Effector memory CD4-positive, alpha-beta T cell (primary cell): ENCODE results near the gene P2RY14.

Experiments used
- DNase-seq, 3 donors: peaks; one replicate each; pipeline ENCODE4 v3.0.0-alpha.2; 2020
- H3K27ac ChIP-seq: 2 replicates; pipeline ENCODE4 v1.7.0; 2013; ENCODE audit warnings: mild to moderate bottlenecking, low read length, moderate library complexity; ENCODE audit not compliant: insufficient read depth, poor library complexity, severe bottlenecking
- H3K27me3 ChIP-seq: replicated peaks from 2 replicates; pipeline ENCODE4 v1.7.0; 2013; ENCODE audit warnings: mild to moderate bottlenecking, low read length; ENCODE audit not compliant: insufficient read depth, control insufficient read depth, poor library complexity, severe bottlenecking
- H3K36me3 ChIP-seq: 2 replicates; pipeline ENCODE4 v1.7.0; 2013; ENCODE audit warnings: mild to moderate bottlenecking, low read length, moderate library complexity; ENCODE audit not compliant: control insufficient read depth, insufficient read depth
- H3K4me1 ChIP-seq: 2 replicates; pipeline ENCODE4 v1.7.0; 2013; ENCODE audit warnings: low read length, mild to moderate bottlenecking; ENCODE audit not compliant: control insufficient read depth, insufficient read depth, poor library complexity, severe bottlenecking
- H3K4me3 ChIP-seq: 2 replicates; pipeline ENCODE4 v1.7.0; 2013; ENCODE audit warnings: low read length, low read depth, mild to moderate bottlenecking; ENCODE audit not compliant: insufficient read depth, poor library complexity, severe bottlenecking
- H3K9me3 ChIP-seq: 2 replicates; pipeline ENCODE4 v1.7.0; 2013; ENCODE audit warnings: mild to moderate bottlenecking, low read length, moderate library complexity; ENCODE audit not compliant: control insufficient read depth

Gene P2RY14

DNA sequence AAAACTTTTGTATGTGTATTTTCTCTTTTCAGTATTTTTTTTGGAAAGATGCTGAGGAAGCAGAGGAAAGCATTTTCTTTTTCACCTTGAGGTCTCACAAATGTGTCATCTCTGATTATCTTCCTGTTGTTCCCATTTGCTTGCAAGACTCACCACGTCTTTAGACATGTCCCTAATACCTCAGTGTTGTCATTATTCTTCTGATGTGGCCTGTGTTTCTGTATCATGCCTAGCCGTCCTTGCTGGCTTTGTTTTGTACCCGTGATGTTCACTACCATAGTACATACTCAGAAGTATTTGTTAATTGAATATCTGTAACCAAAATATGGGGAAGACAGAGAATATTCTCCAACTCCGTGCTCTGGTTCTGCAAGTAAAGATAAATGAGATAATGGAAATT is 5.0 kb upstream of the P2RY14 start:
- no peak overlapping the region for H3K27ac ChIP-seq

DNA sequence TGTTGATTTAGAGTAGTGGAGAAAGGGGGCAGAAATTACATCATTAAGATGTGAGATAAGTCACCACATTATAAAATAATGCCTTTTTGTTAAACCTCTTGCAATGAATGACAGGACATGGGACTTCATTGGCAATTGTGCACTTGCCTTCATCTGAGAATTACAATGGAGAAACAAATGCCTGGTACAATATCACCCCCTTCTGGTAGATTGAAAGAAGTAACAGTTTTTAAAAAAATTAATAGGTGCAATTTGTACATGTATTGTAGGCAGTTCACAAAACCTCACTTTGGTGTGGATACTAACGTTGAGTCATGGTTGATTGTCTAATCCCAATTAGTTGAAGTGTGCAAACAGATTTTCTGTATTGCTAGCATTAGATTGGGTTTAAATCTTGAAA is 4.6 kb upstream of the P2RY14 start:
- no peak overlapping the region for H3K4me3 ChIP-seq
- H3K27ac ChIP-seq = no peak overlapping the region
- H3K4me1 ChIP-seq = no peaks in the 10 kb centered on the region
- no peak for DNase-seq
- no peaks in the 10 kb centered on the region for H3K27me3 ChIP-seq
- H3K36me3 ChIP-seq = no peaks in the 10 kb centered on the region
- no peaks in the 10 kb centered on the region for H3K9me3 ChIP-seq

More for the DNA sequence above, 5.0 kb upstream of the P2RY14 start:
- Histone ChIP-seq H3K4me1 (no peaks in the 10 kb centered on the region), H3K36me3 (no peaks in the 10 kb centered on the region), H3K4me3 (no peak overlapping the region), H3K27me3 (no peaks in the 10 kb centered on the region), H3K9me3 (no peaks in the 10 kb centered on the region)
- no peak for DNase-seq

DNA sequence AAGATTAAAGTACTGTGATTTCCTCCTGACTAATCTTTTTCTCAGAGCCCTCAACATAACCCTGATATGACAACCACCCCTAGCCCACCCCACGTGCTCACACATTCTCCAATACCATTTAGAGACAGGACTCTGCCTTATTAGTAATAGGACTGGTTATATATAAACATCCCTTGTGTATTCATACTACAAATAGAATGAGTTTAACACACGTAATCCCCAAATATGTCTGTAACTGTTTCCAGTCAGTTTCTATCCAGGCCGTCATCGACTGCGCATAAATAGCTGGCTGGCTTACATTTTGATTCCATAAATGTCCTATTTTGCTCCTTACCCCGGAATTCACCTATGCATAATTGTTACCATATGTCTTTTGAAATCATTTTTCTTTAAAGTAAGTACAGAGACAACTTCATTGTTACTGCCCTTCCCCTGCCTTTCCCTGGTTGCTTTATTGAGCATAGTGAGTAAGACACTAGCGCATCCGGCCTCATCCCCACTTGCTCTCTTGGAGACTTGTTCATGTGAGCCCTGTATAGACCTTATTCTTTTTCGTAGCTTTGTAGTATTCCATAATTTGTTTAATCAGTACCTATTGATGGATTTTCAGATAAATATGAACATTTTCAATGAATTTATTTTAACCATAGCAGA is 3.5 kb upstream of the P2RY14 start:
- peaks cover 5% of the 10 kb centered on the region for H3K4me1 ChIP-seq
- H3K4me3 ChIP-seq = no peak overlapping the region
- H3K27ac ChIP-seq = no peak overlapping the region
- no peaks in the 10 kb centered on the region for H3K27me3 ChIP-seq
- DNase-seq = no peak
- H3K9me3 ChIP-seq = no peaks in the 10 kb centered on the region
- H3K36me3 ChIP-seq = no peaks in the 10 kb centered on the region

DNA sequence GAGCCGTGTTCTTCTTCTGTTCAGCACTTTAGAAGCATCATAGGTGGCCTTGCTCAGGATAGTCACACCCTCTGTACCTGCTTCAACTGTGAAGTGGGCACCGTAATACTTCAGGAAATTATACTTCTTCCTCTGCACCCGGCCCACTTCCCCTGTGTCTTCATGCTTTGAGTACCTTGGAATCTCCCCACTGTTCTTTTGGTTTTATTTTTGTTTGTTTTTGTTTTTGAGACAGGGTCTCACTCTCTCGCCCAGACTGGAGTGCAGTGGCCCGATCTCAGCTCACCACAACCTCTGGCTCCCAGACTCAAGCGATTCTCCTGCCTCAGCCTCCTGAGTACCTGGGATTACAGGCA is 1.7 kb downstream of the P2RY14 start:
- Histone ChIP-seq H3K27me3 (no peaks in the 10 kb centered on the region), H3K27ac (peak overlapping the region; percentile 26), H3K9me3 (no peaks in the 10 kb centered on the region), H3K36me3 (no peaks in the 10 kb centered on the region), H3K4me1 (peaks cover 16% of the 10 kb centered on the region), H3K4me3 (peak overlapping the region; percentile 12)
- DNase-seq = peak in 2 of 3 donors; percentile 2 to 16

DNA sequence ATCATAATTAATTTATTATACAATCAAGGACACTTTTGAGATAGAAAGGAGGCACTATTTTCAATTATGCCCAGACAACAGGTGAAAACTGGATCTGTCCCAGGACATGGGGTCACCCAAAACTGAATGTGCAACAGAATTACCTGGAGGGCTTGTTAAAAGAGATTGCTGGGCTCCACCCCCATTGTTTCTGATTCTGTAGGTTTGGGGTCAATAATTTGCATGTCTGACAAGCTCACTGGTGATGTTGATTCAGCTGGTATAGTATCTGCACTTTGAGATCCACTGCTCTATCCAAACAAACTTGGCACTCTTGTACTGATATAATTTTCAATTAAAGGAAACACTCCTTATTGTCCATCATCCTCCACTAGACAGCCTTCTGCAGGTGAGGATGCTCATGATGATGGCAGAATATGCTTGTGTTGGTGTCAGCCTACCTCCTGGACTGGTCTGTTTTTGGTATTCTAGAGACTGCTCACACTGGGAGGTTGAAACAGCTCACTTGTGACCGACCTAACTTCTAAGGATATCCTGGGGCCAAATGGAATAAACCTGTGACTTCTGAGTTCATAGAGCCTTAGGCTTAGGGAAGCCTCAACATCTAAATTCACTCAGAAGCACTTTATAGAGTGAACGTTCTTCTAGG is 2.2 kb downstream of the P2RY14 start:
- peaks cover 16% of the 10 kb centered on the region for H3K4me1 ChIP-seq
- no peaks in the 10 kb centered on the region for H3K27me3 ChIP-seq
- no peak for DNase-seq
- no peaks in the 10 kb centered on the region for H3K36me3 ChIP-seq
- peak overlapping the region; percentile 26 for H3K27ac ChIP-seq
- peak overlapping the region; percentile 12 for H3K4me3 ChIP-seq
- no peaks in the 10 kb centered on the region for H3K9me3 ChIP-seq

DNA sequence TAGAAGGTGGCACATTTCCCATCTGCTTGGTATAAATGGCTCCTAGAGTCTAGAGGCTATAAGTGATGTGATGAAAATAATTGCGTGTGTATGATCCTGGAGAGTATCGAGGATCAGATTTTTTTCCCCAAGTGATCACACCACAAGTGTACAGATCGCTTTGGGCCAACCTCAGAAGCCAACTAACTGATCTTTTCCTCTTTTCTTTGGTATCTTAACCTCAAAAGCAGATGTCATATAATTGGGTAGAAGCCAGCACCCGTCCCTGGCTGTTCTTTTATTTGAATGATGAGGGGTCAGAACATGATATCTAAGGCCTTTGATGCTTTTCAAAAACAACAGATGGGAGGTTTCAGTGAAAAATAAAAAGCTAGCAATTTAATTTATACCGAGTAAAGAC is 3.3 kb downstream of the P2RY14 start:
- Histone ChIP-seq H3K36me3 (no peaks in the 10 kb centered on the region), H3K4me3 (no peak overlapping the region), H3K4me1 (peaks cover 16% of the 10 kb centered on the region), H3K27ac (no peak overlapping the region), H3K9me3 (no peaks in the 10 kb centered on the region), H3K27me3 (no peaks in the 10 kb centered on the region)
- no peak for DNase-seq

DNA sequence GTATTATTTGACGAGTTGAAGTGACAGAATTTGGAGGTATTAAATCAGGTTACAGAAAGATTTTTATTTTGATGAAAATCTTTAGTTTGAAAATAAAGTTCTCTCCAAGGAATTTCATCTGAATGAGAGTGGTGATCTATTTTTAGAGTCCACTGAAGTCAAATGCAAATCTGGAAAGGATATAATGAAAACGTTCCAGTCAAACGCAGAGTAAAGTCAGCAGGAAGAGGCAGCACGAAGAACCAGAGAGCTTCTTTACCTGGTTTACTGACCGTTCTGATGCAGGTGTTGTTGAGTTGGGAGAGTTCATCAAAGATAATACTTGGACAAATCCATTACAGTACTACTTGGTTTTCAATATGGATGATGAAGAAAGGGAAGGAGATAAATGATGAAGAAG is 8.7 kb downstream of the P2RY14 start:
- Histone ChIP-seq H3K4me1 (peaks cover 4% of the 10 kb centered on the region), H3K27me3 (no peaks in the 10 kb centered on the region), H3K36me3 (no peaks in the 10 kb centered on the region), H3K4me3 (no peak overlapping the region), H3K9me3 (no peaks in the 10 kb centered on the region), H3K27ac (no peak overlapping the region)
- DNase-seq = no peak

DNA sequence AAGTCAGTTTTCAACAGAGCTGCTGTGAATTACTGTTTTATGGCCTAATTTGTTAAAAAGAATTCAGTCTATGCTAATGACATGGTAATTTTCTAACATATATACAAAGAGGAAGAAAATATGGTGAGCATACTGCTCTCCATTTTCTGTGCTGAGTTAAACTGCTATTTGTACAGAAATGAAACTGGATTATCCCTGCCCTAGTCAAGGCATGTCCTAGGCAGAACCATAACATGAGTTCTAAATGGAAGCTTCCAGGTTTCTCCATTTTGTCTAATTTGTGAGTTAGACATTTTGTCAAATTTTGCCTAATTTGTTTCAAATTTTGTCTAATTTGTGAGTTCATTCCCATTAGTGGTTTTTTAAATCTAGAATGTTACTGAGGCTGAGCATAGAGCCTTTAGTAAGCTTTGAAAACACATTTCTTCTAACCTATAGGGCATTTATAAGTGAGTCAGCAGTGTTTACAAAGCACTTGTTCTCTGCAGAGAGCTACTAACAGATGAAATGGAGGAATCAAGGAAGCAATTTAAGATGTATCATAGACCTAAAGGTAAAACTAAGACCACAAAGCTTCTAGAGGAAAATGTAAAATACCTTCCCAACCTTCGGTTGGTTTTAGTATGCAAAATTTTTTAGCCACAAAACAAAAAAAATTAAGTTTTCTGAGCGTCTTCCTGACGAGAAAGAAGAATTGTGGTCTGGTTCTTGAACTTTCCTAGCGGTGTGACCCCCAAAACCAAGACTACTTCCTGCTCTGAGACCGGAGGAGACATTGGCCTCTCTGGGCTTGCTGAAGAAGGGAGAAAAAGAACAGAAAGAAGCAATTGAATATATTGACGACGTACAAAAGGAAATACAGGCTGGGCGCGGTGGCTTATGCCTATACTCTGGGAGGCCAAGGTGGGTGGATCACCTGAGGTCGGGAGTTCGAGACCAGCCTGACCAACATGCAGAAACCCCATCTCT is 9.8 kb downstream of the P2RY14 start:
- Histone ChIP-seq H3K27me3 (no peaks in the 10 kb centered on the region), H3K4me3 (no peak overlapping the region), H3K4me1 (peaks cover 4% of the 10 kb centered on the region), H3K27ac (no peak overlapping the region), H3K36me3 (no peaks in the 10 kb centered on the region), H3K9me3 (no peaks in the 10 kb centered on the region)
- no peak for DNase-seq

DNA sequence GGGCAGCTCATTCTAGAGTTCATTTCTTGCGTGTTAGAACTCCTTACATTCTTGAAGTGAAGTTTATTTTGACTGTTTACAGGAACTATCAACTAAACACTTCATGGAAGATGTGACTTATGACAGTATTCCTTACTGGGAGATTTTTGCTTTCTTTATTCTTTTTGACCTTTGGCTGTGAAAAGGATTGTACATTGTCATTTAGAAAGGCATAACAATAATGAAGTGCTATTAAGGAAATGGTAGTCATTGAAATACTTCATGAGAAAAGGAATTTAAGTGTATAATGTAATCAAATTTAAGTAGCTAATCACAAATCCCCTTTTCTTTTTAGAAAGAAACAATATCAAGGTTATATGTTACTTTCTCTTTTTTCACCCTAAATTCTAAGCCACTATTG is 11.3 kb downstream of the P2RY14 start:
- H3K36me3 ChIP-seq = no peaks in the 10 kb centered on the region
- no peak overlapping the region for H3K27ac ChIP-seq
- H3K9me3 ChIP-seq = no peaks in the 10 kb centered on the region
- no peak overlapping the region for H3K4me3 ChIP-seq
- DNase-seq = no peak
- H3K4me1 ChIP-seq = peaks cover 4% of the 10 kb centered on the region
- no peaks in the 10 kb centered on the region for H3K27me3 ChIP-seq

DNA sequence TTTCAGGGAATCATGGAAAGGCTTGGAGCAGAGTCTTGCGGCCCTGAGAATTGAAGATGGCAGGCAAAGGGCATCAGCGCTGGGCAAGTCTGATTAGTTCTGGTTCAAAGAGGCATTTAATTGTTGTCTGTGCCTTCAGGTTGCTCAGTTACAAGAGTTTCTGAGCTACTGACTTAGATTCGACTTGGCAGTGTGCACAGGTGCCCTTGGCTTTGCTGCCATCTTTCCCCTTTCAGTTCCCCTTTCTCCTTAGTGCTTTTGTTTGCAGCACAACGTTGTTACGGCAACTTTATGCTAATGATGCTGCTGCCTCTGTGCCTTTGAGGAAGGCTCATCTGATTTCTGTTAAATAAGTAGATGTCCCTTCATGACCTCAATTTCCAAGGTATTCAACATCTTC is 12.5 kb downstream of the P2RY14 start:
- Histone ChIP-seq H3K27me3 (no peaks in the 10 kb centered on the region), H3K4me3 (no peak overlapping the region), H3K4me1 (peaks cover 4% of the 10 kb centered on the region), H3K36me3 (no peaks in the 10 kb centered on the region), H3K9me3 (no peaks in the 10 kb centered on the region), H3K27ac (no peak overlapping the region)
- no peak for DNase-seq
